22Rv1 (cell line): ENCODE measurements around the gene TOMM7.

ENCODE experiments used
- ZFX ChIP-seq: fragments of 450-650 bp; IDR thresholded peaks from 2 replicates; pipeline ENCODE4 v1.6.1; 2017; ENCODE audit warnings: antibody characterized with exemption, borderline replicate concordance
- TF ChIP-seq, protein P1 (sequence below): fragments of 450-650 bp; IDR thresholded peaks from 2 replicates; pipeline ENCODE4 v1.5.1; 2017; ENCODE audit warnings: mild to moderate bottlenecking

DNA sequence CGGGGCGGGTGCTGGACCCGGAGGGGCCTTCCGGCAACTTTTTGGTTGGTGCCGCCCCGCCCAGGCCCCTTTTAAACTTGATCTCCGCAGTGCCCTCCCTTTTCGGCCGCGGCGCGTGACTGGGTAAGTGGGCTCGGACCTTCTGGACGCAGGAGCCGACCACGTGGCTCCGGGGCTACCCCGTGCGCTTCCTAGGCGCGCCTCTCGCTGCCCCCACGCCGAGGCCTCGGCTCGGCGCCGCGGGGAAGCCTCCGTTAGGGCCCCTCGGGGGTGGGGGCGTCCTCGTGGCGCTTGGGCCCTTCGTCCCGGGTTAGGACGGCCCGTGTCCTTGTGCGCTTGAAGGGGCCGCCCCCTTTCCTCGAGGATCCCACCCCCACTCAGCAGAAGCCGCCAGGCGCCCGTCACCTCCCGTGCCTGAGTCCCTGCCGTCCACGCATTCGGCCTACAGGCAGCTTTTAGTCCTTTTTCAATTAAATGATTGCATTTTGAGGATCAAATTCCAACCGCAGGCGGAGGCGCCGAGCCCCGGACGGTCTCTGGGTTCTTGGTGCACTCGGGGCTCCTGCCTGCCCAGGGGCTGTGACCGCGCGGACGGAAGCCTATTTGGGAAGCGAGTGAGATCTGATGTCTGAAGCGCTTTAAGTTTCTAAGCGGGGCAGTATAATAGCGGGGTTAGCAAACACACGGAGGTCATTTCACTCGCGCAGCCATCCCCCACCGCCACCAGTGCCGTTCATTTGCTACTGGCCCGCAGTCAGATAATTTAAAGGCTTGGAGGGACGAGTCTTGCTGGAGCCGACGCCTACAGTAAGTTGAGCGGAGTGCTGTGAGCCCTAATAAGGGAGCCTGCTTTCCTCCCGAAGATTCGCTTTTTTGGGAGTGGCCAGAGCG is 31.8 kb upstream of the TOMM7 start:
- TF ChIP-seq, protein P1, sequence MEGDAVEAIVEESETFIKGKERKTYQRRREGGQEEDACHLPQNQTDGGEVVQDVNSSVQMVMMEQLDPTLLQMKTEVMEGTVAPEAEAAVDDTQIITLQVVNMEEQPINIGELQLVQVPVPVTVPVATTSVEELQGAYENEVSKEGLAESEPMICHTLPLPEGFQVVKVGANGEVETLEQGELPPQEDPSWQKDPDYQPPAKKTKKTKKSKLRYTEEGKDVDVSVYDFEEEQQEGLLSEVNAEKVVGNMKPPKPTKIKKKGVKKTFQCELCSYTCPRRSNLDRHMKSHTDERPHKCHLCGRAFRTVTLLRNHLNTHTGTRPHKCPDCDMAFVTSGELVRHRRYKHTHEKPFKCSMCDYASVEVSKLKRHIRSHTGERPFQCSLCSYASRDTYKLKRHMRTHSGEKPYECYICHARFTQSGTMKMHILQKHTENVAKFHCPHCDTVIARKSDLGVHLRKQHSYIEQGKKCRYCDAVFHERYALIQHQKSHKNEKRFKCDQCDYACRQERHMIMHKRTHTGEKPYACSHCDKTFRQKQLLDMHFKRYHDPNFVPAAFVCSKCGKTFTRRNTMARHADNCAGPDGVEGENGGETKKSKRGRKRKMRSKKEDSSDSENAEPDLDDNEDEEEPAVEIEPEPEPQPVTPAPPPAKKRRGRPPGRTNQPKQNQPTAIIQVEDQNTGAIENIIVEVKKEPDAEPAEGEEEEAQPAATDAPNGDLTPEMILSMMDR: peak; percentile 74
- no peak for TF ChIP-seq ZFX
